Gastroesophageal sphincter (tissue), 3 donors: ENCODE data around the gene FMNL3.

Source experiments
- POLR2A ChIP-seq, 2 donors: fragments of 450-650 bp; IDR thresholded peaks; one replicate each; pipeline ENCODE4 v1.6.1; 2017; ENCODE audit warnings: antibody characterized with exemption in 2 of 2, mild to moderate bottlenecking in 2 of 2, moderate library complexity in 1 of 2
- POLR2AphosphoS5 ChIP-seq: sonication (generic); formaldehyde crosslinking; IDR thresholded peaks from one replicate; pipeline ENCODE4 v1.6.1; 2017; ENCODE audit warnings: antibody characterized with exemption
- TF ChIP-seq, protein P1 (sequence below), 4 experiments: fragments of 200-600 bp in 2 of 4; fragments of 450-650 bp in 2 of 4; sonication (generic) in 1 of 4; IDR thresholded peaks; one replicate each; pipeline ENCODE4 v1.5.1; 2017 to 2019; ENCODE audit warnings: antibody characterized with exemption in 4 of 4, mild to moderate bottlenecking in 2 of 4, moderate library complexity in 2 of 4

DNA sequence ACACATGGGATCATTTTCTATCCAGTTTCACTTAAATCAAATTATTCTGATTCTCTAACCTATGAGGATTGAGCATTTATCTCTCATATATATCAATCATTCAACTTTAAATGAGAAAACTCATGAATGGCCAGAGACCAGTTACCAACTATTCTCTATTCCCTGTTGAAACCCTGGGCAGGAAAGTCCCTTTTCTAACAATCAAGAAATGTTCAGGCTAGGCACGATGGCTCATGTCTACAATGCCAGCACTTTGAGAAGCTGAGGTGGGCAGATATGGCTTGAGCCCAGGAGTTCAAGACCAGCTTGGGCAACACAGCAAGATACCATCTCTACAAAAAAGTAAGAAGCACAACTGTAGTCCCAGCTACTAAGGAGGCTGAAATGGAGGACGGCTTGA, 18.0 kb downstream of the FMNL3 start:
- TF ChIP-seq, protein P1, sequence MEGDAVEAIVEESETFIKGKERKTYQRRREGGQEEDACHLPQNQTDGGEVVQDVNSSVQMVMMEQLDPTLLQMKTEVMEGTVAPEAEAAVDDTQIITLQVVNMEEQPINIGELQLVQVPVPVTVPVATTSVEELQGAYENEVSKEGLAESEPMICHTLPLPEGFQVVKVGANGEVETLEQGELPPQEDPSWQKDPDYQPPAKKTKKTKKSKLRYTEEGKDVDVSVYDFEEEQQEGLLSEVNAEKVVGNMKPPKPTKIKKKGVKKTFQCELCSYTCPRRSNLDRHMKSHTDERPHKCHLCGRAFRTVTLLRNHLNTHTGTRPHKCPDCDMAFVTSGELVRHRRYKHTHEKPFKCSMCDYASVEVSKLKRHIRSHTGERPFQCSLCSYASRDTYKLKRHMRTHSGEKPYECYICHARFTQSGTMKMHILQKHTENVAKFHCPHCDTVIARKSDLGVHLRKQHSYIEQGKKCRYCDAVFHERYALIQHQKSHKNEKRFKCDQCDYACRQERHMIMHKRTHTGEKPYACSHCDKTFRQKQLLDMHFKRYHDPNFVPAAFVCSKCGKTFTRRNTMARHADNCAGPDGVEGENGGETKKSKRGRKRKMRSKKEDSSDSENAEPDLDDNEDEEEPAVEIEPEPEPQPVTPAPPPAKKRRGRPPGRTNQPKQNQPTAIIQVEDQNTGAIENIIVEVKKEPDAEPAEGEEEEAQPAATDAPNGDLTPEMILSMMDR (IDR thresholded peaks at IDR 0.05): no peak
- TF ChIP-seq POLR2A (IDR thresholded peaks at IDR 0.05): no peak
- no peak for TF ChIP-seq POLR2AphosphoS5
